HCT116 (cell line): ENCODE data around the gene PNPO. TPM values are rescaled to one million over a fixed set of nuclear protein-coding genes. Genes with fewer than 3 reads are reported as not detected.
"Not testable (repeated sequence)": the region's sequence is repeated elsewhere in the genome, so short reads cannot be mapped to it uniquely, and the experiment has no call there.

Experiments used
- ATAC-seq: fragments of 200-7000 bp; cut with Tn5 transposase; 2 replicates; pipeline ENCODE4 v1.9.1; 2020; ENCODE audit warnings: mild to moderate bottlenecking, moderate library complexity
- BruUV-seq: library from RNA; stranded (reverse); fragments of 400-500 nt; replicated peaks from 2 replicates; lab custom pipeline; 2021; lab: Mats Ljungman, UMichigan
- CTCF ChIA-PET: fragments of 300-600 bp; sonication (Branson Sonifier 250); formaldehyde crosslinking; loops from one replicate; lab custom pipeline; 2021; ENCODE audit warnings: antibody characterized with exemption; lab: Charles Lee
- POLR2A ChIA-PET: fragments of 300-600, 350-600 bp; sonication (Branson Sonifier 250); formaldehyde crosslinking; loops from one replicate; lab custom pipeline; 2021; ENCODE audit warnings: antibody characterized with exemption; lab: Charles Lee
- RAD21 ChIA-PET, 2 experiments: fragments of 300-600 bp; sonication (Branson Sonifier 250); formaldehyde crosslinking; loops; one replicate each; lab custom pipeline; 2023; ENCODE audit warnings: low total read pairs in 2 of 2; ENCODE audit not compliant: uncharacterized antibody in 2 of 2, unreplicated experiment in 2 of 2, low non-redundant PET in 1 of 2; lab: Charles Lee
- DNase-seq: peaks from one replicate; pipeline ENCODE4 v3.0.0-alpha.2; 2010; ENCODE audit warnings: low read depth, low spot score
- H2AFZ ChIP-seq: fragments of 200-600 bp; shearing (Covaris generic), sonication (generic); 2 replicates; pipeline ENCODE4 v1.6.1; 2017; ENCODE audit warnings: low read depth, mixed run types, mixed read lengths, antibody characterized with exemption, low read length; ENCODE audit not compliant: poor library complexity, severe bottlenecking
- H3K27ac ChIP-seq: 2 replicates; pipeline ENCODE4 v1.5.1; 2012; ENCODE audit warnings: low read depth, low read length
- H3K27me3 ChIP-seq: fragments of 200-600 bp; sonication (generic); 2 replicates; pipeline ENCODE4 v1.6.1; 2016; ENCODE audit warnings: mixed run types, low read length, mixed read lengths; ENCODE audit not compliant: insufficient read depth
- H3K36me3 ChIP-seq, 2 experiments: fragments of 200-500 bp in 1 of 2; fragments of 200-600 bp in 1 of 2; sonication (Bioruptor generic) in 1 of 2; sonication (generic) in 1 of 2; 2 replicates each; pipeline versions ENCODE4 v1.5.1 to v1.6.1; 2014 to 2016; ENCODE audit warnings: low read length in 2 of 2, inconsistent platforms in 1 of 2, mixed read lengths in 1 of 2, mixed run types in 1 of 2; ENCODE audit not compliant: insufficient read depth in 2 of 2, control insufficient read depth in 1 of 2
- H3K4me1 ChIP-seq, 2 experiments: fragments of 200-600 bp in 1 of 2; sonication (generic) in 1 of 2; 2 replicates each; pipeline versions ENCODE4 v1.5.1 to v1.6.1; 2012 to 2017; ENCODE audit warnings: low read length in 2 of 2, inconsistent platforms in 1 of 2, mild to moderate bottlenecking in 1 of 2, mixed read lengths in 1 of 2, mixed run types in 1 of 2, moderate library complexity in 1 of 2; ENCODE audit not compliant: insufficient read depth in 2 of 2, control insufficient read depth in 1 of 2
- H3K4me2 ChIP-seq: fragments of 200-600 bp; sonication (generic); 2 replicates; pipeline ENCODE4 v1.6.1; 2017; ENCODE audit warnings: mixed run types, low read length, mixed read lengths
- H3K4me3 ChIP-seq, 2 experiments: fragments of 200-600 bp in 1 of 2; sonication (generic) in 1 of 2; replicated peaks in 1 of 2; 2 replicates each; pipeline ENCODE4 v1.5.1; 2011 to 2016; ENCODE audit warnings: low read length in 2 of 2, control low read depth in 1 of 2, low read depth in 1 of 2, mild to moderate bottlenecking in 1 of 2, mixed read lengths in 1 of 2, mixed run types in 1 of 2
- H3K79me2 ChIP-seq: fragments of 200-600 bp; sonication (generic); 2 replicates; pipeline ENCODE4 v1.6.1; 2017; ENCODE audit warnings: mild to moderate bottlenecking, mixed run types, low read length, moderate library complexity, mixed read lengths; ENCODE audit not compliant: insufficient read depth
- H3K9ac ChIP-seq: fragments of 200-600 bp; sonication (generic); 2 replicates; pipeline ENCODE4 v1.6.1; 2016; ENCODE audit warnings: low read length, mixed read lengths
- H3K9me2 ChIP-seq: fragments of 200-600 bp; sonication (generic), shearing (Covaris generic); 2 replicates; pipeline ENCODE4 v1.6.1; 2017; ENCODE audit warnings: mixed run types, mild to moderate bottlenecking, moderate library complexity; ENCODE audit not compliant: insufficient read depth
- H3K9me3 ChIP-seq, 2 experiments: fragments of 200-500 bp in 1 of 2; fragments of 200-600 bp in 1 of 2; sonication (Bioruptor generic) in 1 of 2; sonication (generic) in 1 of 2; 2 replicates each; pipeline ENCODE4 v1.6.1; 2014 to 2017; ENCODE audit warnings: low read length in 2 of 2, mixed read lengths in 2 of 2, inconsistent platforms in 1 of 2, low read depth in 1 of 2, mild to moderate bottlenecking in 1 of 2, mixed run types in 1 of 2, moderate library complexity in 1 of 2; ENCODE audit not compliant: control insufficient read depth in 1 of 2, insufficient read depth in 1 of 2
- H4K20me1 ChIP-seq: fragments of 200-600 bp; sonication (generic), shearing (Covaris generic); 2 replicates; pipeline ENCODE4 v1.6.1; 2017; ENCODE audit warnings: mixed run types, mild to moderate bottlenecking, moderate library complexity; ENCODE audit not compliant: insufficient read depth
- CBX3 ChIP-seq: IDR thresholded peaks from 2 replicates; pipeline ENCODE4 v1.6.1; 2012; ENCODE audit warnings: low read depth
- EZH2 ChIP-seq: fragments of 200-600 bp; sonication (generic); IDR thresholded peaks from 2 replicates; pipeline ENCODE4 v1.6.1; 2017; ENCODE audit warnings: antibody characterized with exemption, mixed run types
- FOSL1 ChIP-seq: IDR thresholded peaks from 2 replicates; pipeline ENCODE4 v1.6.1; 2012; ENCODE audit warnings: low read depth
- JUND ChIP-seq: IDR thresholded peaks from 2 replicates; pipeline ENCODE4 v1.6.1; 2012
- POLR2AphosphoS5 ChIP-seq: IDR thresholded peaks from 2 replicates; pipeline ENCODE4 v1.6.1; 2011; ENCODE audit warnings: mild to moderate bottlenecking, low read depth, low read length, moderate library complexity
- SP1 ChIP-seq: IDR thresholded peaks from 2 replicates; pipeline ENCODE4 v1.6.1; 2012; ENCODE audit warnings: low read depth
- SRF ChIP-seq: IDR thresholded peaks from 2 replicates; pipeline ENCODE4 v1.6.1; 2012; ENCODE audit warnings: low read depth
- ZFX ChIP-seq: fragments of 450-650 bp; IDR thresholded peaks from 2 replicates; pipeline ENCODE4 v1.6.1; 2017
- ZNF274 ChIP-seq: fragments of 200-500 bp; sonication (Bioruptor generic); IDR thresholded peaks from 2 replicates; pipeline ENCODE4 v1.6.1; 2014; ENCODE audit warnings: mild to moderate bottlenecking, low read depth, low read length, inconsistent platforms
- intact Hi-C: fragments of 100-400 bp; cut with micrococcal nuclease; formaldehyde crosslinking; loops from 2 replicates; pipeline ENCODE4 v1.10.0; 2022
- total RNA-seq: library from RNA; stranded (reverse); gene quantifications from one replicate; pipeline ENCODE4 v1.2.1, GENCODE V29; 2021; ENCODE audit not compliant: unreplicated experiment

The PNPO gene
- total RNA-seq, 1 experiment from 2014 or later, result 74.9 TPM

- no peak for DNase-seq
- ChIA-PET POLR2A (interaction anchor here (2.0 kb wide), 1 partner anchor 39 kb away, joined by 8 read pairs; the partner anchor contains the start of gene SP2), CTCF (interaction anchor here (4.6 kb wide), 1 partner anchor 12 kb away, joined by 41 read pairs; no protein-coding TSS in a partner anchor), RAD21 (no interaction called here)
- no peak overlapping the region for H3K4me3 ChIP-seq
- H3K79me2 ChIP-seq, result 0 out of 2 replicates have a peak, but pooled peaks cover 3% of the 10 kb centered on the region
- no peaks in the 10 kb centered on the region for H4K20me1 ChIP-seq
- H3K27me3 ChIP-seq, result no peaks in the 10 kb centered on the region
- 0 out of 2 replicates have a peak overlapping the region, but pooled peaks have one; percentile 42 for H3K9ac ChIP-seq
- H3K4me1 ChIP-seq, result peaks cover 42 to 65% of the 10 kb centered on the region in 2 experiments
- ATAC-seq, result no peak
- intact Hi-C loops, result no loop called here
- BruUV-seq, result no TSS peak
- no peaks in the 10 kb centered on the region for H3K36me3 ChIP-seq
- H3K4me2 ChIP-seq, result peak overlapping the region; percentile 63
- H3K9me3 ChIP-seq, result no peaks in the 10 kb centered on the region
- no peak overlapping the region for H2AFZ ChIP-seq
- TF ChIP-seq SRF (no peak), ZFX (no peak), CBX3 (no peak), JUND (no peak; the same call in 1 of the 2 replicates), ZNF274 (no peak), EZH2 (no peak), SP1 (0 out of 2 replicates have a peak, but pooled peaks have one; percentile 12), POLR2AphosphoS5 (no peak), FOSL1 (peak; percentile 48)
- H3K9me2 ChIP-seq, result no peaks in the 10 kb centered on the region
- H3K27ac ChIP-seq, result peak overlapping the region; percentile 61; the same call in 1 of the 2 replicates
Observed at GRCh38 chr17:47934856-47935255, 6.5 kb upstream of the PNPO start.

GRCh38 chr17:47935468-47935867, 5.9 kb upstream of the PNPO start:
- peak overlapping the region; percentile 63 for H3K4me2 ChIP-seq
- ChIA-PET POLR2A (interaction anchor here (1.0 to 2.0 kb wide), 2 partner anchors 25 to 40 kb away, joined by 3 to 8 read pairs; partner anchors contain the start of gene SP2), CTCF (interaction anchor here (4.6 kb wide), 1 partner anchor 11 kb away, joined by 41 read pairs; no protein-coding TSS in a partner anchor)

More at GRCh38 chr17:47935468-47935867, 5.9 kb upstream of the PNPO start:
- RAD21 ChIA-PET, ATAC-seq, H4K20me1 ChIP-seq, H3K9me2 ChIP-seq, DNase-seq, H3K9me3 ChIP-seq, H3K79me2 ChIP-seq, H3K36me3 ChIP-seq, BruUV-seq, H3K27me3 ChIP-seq, intact Hi-C loops, H2AFZ ChIP-seq: not testable (repeated sequence)
- Histone ChIP-seq H3K9ac (peak overlapping the region; percentile 42), H3K27ac (peak overlapping the region; percentile 61), H3K4me3 (peak overlapping the region in 1 of 2 experiments; percentile 36; a peak in 2 of 4 replicates), H3K4me1 (peaks cover 42 to 69% of the 10 kb centered on the region in 2 experiments)
